SHP77 treated with DMSO at 0.1 percent for 48 hours (cell line): ENCODE results near the gene SNX5.

ENCODE experiments used
- DNase-seq: peaks from one replicate; lab custom pipeline; 2025; lab: John Stamatoyannopoulos, UW

SNX5 gene

DNA sequence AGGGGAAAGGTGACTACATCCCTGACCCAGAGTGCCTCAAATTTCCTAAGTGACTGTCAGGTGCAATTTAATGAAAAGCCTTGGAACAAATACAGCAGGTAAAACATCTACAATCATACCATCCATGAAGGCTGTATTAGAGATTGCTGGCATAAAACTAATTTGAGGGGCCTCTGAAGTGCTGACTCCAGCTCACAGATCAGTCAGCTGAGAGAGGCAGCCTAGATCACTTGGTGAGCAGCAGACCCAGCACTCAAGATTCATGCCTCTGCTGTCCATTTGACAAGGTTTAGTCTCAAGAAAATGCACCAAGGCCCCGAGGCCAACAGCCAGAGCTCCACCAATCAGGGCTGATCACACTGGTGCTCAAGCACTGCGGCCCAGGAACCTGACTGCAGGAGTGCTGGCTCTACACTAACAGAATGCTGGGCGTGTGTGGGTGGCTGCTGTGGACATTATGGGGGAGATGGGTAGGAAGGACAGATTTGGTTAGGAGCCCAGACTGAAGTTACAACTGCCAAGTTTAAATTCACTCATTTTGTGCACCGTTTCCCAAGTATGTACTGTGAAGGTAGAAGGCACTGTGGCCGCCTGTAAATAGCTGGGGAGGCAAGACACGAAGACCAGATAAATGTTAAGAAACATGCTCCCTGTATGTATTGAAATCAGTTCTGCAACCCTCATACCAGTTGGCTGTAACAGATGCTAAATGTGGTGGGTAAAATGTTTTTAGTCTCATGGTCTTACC is 28.2 kb downstream of the SNX5 start:
- no peak for DNase-seq

DNA sequence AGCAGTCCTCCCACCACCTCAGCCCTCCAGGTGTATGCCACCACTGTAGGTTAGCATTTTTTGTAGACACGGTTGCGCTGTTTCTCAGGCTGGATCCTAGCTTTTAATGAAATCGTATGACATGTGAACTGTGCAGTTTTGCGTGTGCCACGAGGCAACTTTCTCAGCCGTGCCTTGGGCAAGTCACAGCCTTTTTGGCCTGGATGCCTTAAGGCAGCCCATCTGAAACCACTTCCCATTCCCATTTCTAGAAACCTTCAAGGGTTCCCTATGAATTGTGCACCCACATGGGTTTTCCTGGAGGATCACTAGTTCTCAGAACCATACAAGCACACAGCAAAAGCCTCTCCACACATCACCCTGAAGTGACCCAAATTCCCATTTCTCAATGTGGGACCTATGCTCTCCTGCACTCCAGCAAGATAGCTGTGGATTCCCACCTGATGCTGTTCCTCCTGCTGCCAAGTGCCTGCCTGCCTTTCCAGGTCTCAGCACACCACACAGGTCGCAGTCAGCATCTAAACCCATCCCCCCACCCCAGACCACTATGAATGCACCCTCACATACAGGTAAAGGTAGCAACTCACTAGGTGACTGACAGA is 28.9 kb downstream of the SNX5 start:
- DNase-seq: no peak

DNA sequence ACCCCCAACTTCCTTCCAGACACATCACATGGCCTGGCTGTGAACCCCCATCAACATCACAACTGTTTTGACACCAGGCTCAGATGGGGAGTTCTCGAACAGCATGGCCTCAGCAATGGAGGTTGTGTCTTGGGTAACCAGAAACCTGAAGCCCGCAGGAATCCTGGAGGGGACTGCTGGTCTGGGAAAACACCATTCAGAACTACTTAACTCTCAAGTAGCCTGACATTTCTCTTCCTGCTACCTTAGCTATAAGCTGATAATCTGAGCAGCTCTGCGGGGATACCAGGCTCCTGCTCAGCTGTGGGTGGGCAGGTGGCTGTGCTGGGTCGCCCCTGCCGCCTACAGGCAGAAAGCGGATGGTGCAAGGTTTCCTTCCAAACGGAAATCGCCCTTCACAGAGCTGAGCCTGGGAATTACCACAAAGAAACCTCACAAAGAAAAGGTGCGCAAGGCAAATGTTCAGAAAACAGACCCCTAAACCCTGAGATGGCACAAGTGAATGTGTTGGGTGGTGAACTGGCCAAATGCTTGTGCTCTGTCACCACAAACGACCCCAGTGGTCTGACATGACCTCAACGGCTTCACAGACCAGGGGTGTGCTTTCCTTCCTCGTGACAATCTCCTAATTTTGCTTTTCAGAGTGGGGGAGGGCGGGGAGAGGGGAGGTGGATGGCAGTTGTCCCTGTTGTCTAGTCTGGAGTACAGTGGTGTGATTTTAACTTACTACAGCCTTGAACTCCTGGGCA is 29.5 kb downstream of the SNX5 start:
- peak; percentile 46 for DNase-seq

DNA sequence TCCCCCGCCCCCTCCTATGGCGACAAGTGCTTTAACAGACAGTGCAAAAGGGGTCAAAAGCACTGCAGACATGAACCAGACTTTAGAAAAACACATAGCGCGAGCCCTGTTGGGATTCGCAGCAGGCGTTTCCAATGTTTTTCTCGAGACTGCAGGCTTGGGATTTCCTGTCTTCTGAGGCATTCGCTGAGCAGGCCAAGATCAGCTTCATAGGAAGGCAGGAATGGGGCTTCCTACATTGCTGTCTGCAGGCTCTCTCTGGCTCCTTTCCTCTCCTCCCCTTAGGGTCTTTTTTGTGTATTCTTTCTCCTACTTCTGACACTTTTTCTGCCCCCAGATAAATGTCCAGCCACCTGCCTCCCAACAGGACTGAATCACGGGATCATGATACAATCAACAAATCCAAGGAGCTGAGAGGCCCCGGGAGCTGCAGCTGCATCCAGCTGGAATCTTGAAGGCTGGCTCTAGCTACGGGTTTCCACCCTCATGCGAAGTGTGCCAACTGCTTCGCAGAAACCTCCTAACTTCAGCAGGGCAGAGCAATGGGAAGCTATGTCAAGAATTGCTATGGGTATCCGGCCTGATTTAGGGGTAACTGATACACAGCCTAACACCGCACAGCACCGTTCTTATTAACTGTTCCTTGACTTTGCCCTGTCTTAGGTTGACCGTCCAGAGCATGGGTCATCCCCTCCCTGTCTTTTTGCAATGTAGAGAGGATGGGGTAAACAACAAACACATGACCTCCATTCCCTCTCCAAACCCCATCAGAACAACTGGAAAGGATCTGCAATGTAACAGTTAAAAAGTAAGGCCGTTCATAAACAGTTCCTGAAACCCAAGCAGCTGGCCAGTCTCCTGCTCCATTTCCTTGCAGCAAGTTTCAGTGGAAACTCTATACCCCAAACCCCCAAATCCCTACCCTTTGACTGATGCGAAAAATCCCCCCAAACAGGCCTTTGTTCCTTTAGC is 31.5 kb downstream of the SNX5 start:
- DNase-seq: no peak

DNA sequence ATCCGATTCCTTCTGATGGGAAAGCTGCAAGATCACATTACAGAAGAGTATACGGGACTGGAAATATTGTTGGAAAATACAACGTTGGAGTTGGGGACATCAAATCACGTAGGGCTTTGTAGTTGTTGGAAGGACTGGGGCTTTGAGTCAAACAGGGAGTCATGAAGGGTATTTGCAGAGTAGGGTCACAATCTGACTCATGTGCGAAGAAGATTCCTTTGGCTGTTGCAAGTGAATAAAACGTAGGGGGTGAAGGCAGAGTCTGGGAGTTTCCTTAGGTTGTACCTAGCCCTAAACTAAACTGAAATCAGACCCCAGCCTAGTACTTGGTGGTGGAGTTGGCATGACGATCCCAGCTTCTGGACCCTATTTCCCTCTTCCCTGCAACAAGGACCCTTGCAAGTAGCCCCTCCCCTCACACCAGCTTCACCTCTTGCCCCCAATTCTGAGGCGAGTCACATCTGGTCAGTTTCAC is 32.3 kb downstream of the SNX5 start:
- DNase-seq: no peak

DNA sequence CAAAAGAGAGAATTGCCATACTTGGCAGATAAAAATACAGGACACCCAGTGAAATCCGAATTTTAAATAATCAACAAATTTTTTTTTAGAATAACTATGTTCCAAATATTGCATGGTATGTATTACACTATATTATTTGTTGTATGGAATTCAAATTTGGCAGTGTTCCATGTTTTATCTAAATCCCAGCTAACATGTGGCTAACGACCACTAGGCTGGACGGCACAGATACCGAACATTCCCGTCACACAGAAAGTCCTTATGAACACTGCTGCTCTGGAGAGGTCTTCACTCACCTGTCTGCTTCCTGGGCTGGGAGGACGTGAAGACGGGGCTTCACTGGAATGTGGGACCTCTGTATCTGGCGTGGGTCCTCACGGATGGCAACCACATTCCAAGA is 32.8 kb downstream of the SNX5 start:
- no peak for DNase-seq

DNA sequence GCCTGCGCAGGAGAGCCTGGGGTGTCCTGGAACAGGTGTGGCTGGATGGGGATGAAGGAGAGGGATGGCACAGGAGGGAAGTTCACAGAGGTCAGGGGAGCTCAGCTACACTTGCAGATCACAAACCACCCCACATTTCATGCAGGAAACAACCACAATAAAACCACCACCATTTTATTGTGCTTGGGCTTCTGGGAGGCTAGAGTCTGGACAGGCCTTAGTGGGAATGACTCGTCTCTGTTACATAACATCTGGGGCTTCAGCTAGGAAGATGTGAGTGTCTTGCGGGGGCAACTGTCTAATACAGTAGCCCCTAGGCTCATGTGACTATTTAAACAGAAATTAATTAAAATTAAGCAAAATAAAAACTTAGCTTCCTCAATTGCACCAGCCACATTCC is 33.4 kb downstream of the SNX5 start:
- DNase-seq: no peak

DNA sequence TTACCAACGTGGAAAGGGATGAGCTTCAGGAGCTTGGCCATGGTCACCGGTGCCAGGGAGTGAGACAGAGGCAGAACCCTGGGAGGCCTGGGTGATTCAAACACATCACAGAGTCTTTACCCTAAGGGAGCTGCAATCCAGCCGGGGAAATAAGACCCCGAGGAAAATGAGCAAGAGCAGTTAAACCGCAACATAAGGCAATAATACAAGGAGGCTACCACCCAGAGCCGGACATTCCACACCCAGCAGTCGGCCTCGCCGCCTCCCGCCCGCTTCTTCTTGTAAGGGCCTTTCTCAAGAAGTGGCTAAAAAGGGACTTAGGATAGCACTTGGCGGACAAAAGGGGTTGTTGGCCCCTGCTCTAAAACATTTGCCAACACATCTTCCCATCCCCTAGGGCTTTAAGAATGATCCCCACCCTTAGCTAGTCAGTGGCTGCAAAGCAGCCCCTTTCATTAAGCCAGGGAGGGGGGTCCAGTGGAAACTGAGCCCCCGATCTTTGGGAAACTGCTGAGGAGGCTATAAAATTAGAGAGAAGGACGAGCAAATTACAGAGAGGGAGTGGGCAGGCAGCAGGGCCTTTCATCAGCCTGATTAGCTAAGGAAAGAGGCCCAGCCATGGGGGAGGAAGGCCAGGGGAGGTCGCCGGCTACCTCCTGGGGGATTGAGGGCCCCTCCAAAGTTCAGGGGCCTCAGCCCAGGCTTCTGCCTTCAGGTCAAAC is 34.3 kb downstream of the SNX5 start:
- no peak for DNase-seq

DNA sequence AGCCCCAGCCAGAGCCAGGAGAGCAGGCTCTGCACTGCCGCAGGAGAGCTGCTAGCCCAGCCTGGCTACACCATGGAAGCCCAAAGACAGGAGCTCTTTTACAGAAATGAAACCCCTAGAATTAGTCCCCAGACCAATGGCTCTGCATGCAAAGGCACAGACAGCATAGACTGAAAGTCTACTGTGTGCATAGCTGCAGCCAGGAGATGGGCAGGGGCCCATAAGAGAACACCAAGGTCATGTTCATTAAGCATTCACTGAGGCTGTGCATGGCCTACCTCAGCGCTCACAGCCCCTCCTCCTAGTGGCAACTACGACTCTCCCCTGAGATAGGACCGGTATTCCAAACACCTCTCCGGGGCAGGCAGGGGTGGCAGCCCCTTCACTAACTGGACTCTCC is 34.9 kb downstream of the SNX5 start:
- DNase-seq: no peak

DNA sequence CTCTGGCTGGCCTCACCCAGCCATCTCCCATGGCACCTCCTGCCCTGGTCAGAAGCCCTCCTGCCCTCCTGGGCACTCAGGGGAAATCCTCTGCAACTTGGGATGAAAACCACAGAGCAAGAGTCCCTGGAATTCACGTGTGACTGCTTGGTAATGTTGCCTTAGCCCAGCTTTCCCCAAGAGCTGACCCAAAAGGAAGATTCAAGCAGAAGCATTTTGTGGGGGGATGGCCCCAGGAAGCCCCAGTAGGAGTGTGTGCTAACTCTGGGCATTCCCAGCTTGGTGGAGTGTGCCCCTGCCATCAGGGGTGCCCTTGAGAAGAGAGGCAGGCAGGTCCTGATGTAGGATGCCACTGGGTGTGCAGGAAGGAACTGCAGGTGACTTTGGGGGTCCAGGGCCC is 35.5 kb downstream of the SNX5 start:
- DNase-seq: no peak

DNA sequence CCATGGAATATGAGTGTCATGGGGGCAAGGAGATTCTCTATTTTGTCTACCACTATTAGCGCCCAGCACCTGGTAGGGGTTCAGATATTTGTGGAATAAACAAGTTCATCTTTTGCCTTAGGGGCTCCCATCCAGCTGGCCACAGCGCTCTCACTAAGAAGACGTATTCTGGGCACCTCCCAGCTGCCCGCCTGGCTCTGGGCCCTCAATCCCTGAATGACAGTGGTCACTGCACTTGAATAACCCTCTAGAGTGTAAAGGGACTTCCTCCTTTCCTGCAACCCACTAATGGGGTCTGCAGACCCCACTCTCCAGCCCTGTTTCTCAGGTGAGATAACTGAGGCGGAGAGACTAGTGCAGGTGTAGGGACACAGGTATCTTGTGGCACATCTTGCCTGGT is 36.2 kb downstream of the SNX5 start:
- DNase-seq: no peak

DNA sequence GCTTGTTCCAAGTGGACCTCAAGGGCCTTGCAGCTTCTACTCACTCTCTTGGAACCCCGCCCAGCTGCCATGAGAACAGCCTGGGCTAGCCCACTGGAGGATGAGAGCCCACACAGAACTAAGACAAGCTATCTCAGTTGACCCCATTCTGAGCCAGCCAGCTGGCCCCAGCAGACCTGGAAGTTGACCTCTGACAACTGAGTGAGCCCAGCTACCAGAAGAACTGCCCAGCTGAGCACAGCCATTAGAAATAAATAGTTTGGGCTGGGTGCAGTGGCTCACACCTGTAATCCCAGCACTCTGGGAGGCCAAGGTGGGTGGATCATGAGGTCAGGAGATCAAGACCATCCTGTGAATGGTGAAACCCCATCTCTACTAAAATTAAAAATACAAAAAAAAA is 37.1 kb downstream of the SNX5 start:
- DNase-seq: no peak

DNA sequence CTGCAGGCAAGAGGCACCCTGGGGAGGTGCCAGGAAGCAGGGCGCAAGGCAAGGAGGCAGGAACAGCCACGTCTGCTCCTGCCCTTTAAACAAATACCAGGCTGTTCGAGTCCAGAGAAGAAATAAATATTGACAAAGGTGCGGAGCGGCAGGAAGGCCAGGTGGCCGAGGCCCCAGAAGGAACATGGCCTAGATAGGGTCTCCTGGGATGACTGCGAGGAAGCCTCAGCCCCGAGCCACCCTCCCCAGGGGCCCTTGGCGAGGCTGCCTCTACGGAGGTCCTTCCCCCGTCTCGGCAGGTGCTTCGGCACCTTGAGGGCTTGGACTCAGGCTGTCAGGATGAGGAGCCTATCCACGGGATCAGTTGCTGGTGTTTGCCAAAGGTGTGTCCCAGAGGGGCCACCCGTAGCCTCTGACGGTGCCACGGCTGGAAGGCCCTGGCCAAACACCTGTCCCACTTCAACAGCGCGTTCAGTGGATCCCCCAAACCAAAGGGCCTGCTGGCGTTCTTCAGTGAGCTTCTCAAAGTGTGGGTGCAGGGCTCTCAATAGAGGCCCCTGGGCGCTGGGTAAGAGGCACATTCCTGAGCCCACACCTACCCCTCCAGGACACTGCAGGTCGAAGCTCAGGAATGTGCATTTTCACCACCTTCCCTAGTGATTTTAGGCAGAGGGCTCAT is 39.8 kb downstream of the SNX5 start:
- no peak for DNase-seq

DNA sequence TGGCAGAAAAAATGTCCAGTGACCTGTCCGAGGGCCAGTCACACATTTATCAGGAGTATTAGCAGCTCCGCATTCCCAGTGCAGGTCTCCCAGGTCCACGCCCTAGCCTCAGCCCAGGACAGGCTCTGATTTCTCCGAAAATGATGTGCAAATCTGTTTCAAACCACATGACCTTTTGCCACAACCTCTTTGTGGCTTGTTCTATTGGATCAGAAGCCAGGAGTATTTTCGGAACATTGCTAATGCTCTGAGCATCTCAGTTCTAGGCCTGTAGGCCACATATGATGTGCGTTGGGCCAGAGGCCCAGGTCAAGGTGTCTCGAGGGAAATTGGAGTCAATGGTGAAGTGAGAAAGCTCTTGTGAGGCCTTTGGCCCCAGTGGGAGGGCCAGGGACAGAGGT is 40.4 kb downstream of the SNX5 start:
- DNase-seq: no peak

DNA sequence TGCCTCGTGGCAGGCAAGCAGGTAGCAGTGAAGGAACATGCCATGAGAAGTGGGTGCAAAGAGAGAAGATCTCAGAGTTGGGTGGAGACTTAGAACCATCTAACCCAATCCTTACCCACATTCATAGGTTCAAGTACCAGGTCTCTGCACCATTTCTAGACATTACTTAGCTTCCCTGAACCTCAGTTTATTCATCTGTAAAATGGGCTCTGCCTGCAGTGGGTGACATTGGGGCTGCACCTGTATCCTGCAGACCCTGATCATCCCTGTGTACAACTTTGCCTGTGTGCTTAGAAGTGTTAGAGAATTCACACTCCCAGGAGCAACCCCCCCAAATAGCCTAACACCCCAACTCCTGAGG is 42.7 kb downstream of the SNX5 start:
- DNase-seq: no peak

DNA sequence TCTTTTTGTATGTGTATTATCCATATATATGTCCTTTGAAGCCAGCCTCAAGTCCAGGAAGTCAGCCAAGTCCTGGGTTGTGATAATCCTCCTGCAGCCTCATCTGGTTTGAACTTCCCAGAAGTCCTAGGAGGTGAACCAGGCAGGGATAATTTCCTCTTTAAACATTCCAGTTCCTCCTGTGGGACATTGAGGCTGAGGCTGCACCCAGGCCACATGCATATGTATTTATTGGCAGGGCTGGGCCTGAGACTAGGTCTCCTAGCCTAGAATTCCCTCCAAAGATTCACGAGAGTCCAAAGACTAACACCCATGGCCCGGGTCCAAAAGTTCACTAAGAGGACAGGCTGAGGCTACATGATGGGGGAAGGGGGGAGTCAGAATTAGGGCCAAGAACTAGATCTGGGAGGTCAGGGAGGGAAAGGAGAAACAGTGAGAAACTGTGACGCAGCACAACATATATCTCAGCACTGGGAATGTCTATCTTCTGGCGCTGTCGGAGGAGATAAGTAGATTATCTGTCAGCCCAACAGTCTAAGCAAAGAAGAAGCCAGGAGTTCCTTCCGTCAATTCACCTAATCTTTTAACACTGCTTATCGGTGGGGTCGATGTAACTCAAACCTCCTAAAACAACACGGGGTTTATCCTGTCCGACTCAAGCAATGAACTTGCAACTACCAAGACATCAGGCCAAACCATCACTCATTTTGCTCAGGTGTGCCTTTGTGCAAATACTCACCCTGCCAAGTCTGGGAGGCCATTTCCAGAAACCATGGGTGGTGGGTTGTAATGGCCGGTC is 43.3 kb downstream of the SNX5 start:
- DNase-seq: no peak

DNA sequence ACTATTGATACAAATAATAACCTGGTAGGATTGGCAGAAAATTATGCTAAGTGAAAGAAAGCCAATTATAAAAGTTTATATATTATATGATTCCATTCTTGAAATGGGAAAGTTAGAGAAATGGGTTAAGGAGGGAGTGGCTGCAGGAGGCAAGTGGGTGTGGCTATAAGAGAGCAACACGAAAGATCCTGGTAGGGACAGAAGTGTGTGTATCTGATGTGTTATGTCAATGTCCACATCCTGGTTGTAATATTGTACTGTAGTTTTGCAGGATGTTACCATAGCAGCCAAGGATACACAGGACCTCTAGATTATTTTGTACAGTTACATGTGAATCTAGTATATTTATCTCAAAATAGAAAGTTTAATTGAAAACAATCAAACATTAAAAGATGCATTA is 46.8 kb downstream of the SNX5 start:
- DNase-seq: no peak

DNA sequence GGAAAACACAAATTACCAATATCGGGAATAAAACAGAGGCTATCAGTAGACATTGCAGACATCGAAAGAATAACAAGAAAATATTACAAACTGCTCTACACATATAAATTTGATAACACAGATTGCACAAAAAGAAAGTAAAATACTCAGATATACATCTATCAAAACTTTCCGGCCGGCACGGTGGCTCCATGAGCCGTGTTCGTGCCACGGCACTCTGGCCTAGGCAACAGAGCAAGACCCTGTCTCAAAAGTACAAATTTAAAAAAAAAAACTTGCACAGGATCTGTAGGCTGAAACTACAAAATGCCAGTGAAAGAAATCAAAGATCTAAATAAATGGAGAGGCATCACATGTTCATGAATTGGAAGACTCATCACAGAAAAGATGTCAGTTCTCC is 49.4 kb downstream of the SNX5 start:
- no peak for DNase-seq

DNA sequence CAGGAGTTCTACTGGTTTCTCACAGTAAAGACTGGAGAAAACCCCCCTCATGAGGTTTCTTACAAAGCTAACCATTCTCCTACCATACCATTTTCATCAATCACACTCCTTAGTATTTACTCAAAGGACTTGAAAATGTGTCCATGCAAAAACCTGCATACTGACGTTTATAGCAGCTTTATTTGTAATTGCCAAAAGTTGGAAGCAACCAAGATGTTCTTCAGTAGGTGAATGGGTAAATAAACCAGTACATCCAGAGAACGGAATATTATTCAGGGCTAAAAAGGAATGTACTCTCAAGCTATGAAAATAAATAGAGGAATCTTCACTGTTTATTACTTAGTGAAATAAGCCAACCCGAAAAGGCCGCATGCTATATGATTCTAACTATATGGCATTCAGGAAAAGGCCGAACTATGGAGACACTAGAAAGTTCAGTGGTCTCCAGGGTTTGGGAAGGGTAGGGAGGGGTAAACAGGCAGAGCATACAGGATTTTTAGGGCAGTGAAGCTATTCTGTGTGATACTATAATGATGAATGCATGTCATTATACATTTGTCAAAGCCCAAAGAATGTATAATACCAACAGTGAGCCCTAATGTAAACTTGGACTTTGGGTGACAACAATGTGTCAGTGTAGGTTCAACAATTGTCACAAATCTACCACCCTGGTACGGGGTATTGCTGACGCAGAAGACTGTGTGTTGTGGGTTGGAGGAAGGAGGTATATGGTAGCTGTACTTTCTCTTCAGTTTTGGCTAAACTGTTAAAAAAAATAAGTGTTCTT is 50.6 kb downstream of the SNX5 start:
- DNase-seq: no peak
